ENCODE measurements around the gene ZMYM2.

The ZMYM2 gene

DNA sequence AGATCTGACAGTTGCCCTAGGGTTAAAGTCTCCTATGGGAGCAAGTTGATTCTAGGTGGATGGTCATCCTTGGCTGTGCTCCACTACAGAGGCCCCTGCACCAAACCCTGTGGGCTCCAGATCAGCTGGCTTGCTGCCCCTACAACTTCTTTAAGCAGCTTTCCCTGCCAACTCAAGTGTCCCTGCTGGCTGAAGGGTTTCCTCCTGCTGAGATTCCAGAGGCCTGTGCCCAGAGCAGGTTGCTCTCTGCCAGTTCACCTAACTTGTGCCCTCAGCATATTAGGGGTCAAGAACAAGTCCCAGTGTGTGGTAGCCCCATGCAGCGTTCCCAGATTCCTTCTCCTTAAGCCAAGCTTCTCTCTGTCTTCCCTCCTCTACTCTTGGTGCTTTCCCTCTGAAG lies 85.6 kb downstream of the ZMYM2 start:
- DNase-seq (ENCODE audit: low read depth in 2 of 2, low spot score in 1 of 2): no peak

DNA sequence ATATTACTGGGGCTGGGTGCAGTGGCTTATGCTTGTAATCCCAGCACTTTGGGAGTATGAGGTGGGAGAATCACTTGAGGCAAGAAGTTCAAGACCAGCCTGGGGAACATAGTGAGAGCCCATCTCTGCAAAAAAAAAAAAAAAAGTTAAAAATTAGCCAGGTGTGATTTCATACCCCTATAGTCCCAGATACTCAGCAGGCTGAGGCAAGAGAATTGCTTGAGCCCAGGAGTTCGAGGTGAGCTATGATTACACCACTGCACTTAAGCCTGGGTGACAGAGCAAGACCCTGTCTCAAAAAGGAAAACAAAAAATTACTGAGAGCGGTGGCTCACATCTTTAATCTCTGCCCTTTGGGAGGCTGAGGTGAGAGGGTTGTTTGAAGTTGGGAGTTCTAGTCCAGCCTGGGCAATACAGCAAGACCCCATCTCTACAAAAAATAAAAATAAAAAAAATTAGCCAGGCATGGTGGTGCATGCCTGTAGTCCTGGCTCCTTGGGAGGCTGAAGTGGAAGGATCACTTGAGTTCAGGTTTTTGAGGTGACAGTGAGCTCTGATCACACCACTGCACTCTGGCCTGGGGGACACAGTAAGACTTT lies 87.5 kb downstream of the ZMYM2 start:
- no peak for DNase-seq (ENCODE audit: low read depth in 2 of 2, low spot score in 1 of 2)

DNA sequence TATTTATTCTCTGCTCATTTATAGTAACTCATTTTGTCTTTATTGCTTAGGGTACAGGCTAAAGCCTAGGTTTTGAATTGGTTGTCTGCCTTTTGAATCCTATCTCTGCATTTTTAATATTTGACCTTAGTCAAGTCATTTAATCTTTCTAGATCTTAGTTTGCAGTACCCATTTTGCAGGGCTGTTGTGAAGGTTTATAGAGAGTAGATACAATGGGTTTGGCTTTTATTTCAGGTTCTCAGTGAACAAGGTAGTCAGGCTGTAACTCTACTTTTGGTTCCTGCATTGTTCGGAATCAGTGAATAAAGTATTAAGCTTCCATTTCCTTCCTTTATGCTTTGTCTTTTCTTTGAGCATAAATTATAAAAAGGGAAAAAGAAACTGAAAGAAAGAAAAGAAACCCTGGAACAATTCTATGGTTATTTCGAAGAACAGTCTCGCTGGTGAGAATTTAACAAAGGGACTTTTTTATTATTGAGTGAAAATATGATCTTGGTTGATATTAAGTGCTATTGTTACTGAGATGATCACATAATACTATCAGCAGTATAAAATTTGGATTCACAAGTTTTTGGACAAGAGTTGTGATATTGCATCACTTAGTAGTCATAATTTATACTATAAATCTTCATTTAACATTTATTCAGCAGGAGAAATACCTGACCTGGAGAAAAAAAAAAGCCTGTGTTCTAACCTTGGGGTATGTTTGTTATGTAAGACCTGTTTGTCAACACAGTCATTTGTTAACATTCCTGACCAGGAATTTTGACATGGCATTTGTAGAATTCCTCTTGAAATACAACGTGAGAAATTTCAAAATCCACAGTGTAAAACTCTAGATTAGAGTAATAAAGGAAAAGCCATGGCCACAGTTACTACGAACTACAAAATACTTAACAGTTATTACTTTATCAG lies 91.3 kb downstream of the ZMYM2 start:
- DNase-seq (ENCODE audit: low read depth in 2 of 2, low spot score in 1 of 2): no peak

DNA sequence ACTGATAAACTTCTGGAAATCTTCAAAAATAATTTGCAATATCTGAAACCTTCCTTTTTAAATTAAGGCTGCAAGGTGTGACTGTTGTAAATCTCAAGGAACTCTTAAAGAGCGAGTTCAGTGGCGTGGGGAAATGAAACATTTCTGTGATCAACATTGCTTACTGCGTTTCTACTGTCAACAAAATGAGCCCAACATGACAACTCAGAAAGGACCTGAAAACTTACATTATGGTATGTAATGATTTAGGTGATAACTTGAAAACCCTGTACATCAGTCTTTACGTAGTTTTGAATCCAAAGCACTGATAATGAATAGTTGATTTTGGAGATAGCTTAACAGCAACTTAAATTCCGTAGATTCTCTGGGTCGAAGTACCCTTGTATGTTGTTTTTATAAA lies 92.8 kb downstream of the ZMYM2 start:
- DNase-seq (ENCODE audit: low read depth in 2 of 2, low spot score in 1 of 2): no peak

DNA sequence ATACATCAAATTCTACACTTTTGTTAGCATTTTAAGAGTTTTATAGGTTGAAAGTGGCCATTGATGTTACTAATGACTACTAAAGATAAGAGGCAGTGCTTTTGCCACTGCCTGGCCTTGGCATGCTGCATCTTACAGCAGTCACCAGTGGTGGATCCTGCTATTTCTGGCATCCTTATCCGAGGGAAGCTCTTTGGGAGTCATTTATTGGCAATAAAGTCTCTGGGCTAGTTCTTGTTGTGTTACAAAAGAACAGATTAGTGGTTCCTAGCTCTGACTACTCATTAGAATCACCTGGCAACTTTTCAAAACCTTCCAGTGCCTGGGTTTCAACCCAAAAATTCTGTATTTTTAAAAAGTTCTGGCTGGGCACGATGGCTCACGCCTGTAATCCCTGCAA lies 94.5 kb downstream of the ZMYM2 start:
- DNase-seq (ENCODE audit: low read depth in 2 of 2, low spot score in 1 of 2): no peak

DNA sequence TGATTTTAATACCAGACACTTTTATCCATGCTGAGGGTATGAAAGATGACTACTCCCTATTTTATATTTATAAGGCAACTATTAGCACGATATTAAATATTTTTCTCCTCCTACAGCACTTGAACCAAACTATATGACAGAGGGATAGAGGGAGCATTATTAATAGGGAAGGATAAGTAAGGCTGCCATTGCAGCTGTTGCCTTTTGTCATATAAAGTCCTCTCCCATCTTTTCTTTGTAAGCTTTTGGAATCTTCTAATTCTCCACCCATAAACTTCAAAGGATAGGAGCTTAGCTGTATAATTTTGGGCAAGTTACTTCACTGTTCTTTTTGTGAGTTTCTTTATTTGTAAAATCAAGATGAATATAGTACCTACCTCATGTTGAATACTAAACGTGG lies 95.4 kb downstream of the ZMYM2 start:
- no peak for DNase-seq (ENCODE audit: low read depth in 2 of 2, low spot score in 1 of 2)

DNA sequence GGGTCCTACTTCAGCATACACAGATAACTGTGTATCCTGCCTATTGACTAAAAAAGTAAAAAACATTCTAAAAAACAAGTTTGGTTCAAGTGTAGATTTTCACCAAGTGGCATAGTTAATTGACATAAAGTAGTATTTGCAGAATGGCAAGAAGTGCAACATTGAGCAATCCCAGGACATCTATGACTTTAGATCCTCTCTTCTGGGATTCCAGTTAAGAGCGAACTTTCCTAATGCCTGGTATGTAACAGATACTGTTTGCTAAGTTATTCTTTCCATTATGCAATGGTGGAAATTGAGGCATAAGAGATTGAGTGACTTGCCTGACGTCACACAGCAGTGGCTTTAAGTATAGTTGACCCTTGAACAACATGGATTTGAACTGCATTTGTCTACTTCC lies 96.1 kb downstream of the ZMYM2 start:
- no peak for DNase-seq (ENCODE audit: low read depth in 2 of 2, low spot score in 1 of 2)

DNA sequence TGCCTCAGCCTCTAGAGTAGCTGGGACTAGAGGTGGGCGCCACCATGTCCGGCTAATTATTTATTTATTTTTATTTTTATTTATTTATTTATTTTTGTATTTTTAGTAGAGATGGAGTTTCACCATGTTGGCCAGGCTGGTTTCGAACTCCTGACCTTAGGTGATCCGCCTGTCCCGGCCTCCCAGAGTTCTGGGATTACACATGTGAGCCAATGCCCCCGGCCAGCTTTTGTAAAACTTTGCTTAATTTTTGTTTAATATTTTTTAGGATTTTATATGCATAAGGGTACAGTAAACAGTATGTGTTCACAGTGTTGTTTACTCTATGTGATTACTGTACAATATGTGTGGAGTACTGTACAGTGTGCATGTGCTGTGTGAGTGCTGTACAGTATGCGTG lies 98.7 kb downstream of the ZMYM2 start:
- no peak for DNase-seq (ENCODE audit: low read depth in 2 of 2, low spot score in 1 of 2)

DNA sequence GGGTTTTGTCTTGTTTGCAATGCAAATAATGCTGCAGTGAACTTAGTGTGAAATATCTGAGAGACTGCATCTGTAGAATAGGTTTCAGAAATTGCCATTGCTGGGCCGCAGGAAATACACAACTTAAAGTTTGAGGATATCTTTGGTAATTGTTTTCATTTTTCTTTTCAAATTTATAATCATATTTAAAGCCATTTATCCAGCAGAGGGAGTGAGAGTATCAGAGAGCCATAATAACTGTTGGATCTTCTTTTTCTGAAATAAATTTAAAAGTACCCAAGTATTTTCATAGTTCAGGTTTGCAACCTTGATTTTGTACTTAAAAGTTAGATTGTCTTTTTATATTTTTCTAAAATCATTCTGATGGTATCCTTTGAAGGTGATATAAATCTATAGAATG lies 99.4 kb downstream of the ZMYM2 start:
- DNase-seq (ENCODE audit: low read depth in 2 of 2, low spot score in 1 of 2): no peak

DNA sequence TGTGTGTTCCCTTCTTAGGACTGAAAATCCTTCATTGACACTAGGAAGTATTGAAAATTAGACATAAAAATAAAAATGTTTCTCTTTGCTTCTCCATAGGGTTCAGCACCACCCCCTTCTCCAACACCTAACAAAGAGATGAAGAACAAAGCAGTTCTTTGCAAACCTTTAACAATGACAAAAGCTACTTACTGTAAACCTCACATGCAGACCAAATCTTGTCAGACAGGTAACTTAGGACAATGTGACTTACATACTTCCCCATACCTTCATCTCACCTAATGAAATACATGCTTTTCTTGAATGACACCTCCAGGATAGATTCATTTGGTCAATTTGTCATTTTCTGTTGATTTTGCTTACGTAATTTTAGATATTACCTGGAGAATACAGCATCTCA lies 99.9 kb downstream of the ZMYM2 start:
- DNase-seq (ENCODE audit: low read depth in 2 of 2, low spot score in 1 of 2): no peak

DNA sequence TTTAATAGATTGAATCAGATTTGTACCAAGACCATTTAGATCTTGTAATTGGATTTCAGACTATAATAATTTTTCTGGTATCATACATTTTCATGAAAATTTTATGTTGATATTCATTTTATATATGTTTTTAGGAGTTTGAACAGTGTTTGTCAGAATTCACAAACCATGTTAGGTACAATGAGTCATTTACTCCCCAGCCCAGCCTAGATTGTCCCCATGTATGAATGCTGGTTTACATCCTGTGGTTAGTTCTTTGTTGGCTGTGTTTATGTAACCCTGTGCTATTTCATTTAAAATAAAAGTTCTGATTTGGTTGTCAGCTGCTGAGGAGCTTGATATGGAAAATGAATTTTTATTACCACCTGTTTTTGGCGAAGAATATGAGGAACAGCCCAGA lies 105.6 kb downstream of the ZMYM2 start:
- DNase-seq (ENCODE audit: low read depth in 2 of 2, low spot score in 1 of 2): no peak

DNA sequence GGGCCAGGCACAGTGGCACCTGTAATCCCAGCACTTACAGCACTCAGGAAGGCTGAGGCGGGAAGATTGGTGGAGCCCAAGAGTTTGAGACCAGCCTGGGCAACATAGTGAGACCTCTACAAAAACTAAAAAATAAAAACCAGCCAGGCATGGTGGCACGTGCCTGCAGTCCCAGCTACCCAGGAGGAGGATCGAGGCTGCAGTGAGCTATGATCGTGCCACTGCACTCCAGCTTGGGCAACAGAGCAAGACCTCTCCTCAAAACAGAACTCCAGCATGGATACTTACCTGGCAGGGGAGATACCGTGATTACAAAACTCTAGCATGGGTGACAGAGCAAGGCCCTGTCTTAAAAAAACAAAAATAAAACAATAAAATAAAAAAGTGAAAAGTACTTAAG lies 107.0 kb downstream of the ZMYM2 start:
- DNase-seq (ENCODE audit: low read depth in 2 of 2, low spot score in 1 of 2): no peak

DNA sequence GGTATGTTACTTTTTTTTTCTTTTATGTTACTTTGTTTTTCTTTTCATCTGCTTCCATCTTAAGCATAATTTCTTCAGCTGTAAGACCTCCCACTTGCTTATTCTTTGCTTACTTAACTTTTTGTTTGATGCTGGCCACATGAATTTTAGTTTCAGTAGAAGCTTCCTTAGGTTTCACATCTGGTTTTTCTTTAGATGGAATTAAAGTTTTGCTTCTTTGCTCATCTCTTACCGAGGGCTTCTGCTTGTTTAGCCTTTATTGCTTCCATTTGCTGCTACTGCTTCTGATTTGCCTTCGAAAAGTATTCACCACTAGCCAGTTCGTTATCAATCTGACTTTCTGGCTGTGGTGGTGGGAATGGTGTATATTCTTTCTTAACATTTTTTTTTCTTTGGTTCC lies 111.4 kb downstream of the ZMYM2 start:
- DNase-seq (ENCODE audit: low read depth in 2 of 2, low spot score in 1 of 2): no peak

DNA sequence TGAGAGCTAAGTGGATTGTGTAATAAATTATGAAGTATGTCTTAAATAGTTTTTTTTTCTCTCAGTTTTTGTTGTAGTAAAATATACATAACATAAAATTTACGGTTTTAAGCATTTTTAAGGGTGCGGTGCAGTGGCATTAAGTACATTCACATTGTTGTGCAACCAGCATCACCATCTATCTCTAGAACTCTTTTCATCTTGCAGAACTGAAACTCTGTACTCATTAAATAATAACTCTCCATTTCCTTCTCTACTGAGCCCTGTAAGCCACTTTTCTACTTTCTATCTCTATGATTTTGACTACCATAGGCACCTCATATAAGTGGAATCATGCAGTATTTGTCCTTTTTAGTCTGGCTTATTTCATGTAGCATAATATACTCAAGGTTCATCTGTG lies 115.2 kb downstream of the ZMYM2 start:
- no peak for DNase-seq (ENCODE audit: low read depth in 2 of 2, low spot score in 1 of 2)

DNA sequence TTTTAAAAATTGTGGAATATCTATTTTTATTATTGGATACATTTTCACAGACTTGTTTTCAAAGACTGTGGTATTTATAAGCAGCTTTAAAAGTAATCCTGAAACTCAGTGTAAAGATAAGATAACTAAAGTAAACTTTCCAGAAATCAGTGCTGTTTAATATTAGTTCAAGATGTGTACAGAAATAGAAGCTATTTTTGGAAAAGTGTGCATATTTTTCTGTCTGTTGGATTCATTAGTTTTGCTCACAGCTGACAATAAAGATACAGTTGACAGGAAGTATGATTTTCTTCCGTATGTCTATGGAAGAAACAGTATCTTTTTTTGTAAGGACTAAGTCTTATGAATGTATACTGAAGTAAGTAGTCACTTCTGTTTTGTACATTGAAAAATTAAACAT lies 116.4 kb downstream of the ZMYM2 start:
- no peak for DNase-seq (ENCODE audit: low read depth in 2 of 2, low spot score in 1 of 2)

DNA sequence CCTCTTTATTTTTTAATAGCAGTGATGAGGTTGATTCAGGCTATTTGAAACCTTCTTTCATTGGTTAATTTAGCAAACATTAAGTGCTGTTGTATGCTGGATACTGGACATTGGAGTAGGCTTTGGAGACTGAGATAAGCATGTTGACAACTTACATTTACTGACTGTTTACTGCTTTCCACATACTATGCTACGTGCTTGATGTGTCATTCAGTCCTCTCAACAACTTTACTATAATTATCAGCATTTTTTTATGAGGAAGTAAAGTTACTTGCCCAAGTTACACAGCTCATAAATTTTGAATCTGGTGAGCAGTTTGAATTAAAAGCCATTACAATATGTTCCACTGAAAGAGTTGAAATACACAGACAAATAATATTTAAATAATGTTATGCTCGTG lies 118.6 kb downstream of the ZMYM2 start:
- DNase-seq (ENCODE audit: low read depth in 2 of 2, low spot score in 1 of 2): no peak

DNA sequence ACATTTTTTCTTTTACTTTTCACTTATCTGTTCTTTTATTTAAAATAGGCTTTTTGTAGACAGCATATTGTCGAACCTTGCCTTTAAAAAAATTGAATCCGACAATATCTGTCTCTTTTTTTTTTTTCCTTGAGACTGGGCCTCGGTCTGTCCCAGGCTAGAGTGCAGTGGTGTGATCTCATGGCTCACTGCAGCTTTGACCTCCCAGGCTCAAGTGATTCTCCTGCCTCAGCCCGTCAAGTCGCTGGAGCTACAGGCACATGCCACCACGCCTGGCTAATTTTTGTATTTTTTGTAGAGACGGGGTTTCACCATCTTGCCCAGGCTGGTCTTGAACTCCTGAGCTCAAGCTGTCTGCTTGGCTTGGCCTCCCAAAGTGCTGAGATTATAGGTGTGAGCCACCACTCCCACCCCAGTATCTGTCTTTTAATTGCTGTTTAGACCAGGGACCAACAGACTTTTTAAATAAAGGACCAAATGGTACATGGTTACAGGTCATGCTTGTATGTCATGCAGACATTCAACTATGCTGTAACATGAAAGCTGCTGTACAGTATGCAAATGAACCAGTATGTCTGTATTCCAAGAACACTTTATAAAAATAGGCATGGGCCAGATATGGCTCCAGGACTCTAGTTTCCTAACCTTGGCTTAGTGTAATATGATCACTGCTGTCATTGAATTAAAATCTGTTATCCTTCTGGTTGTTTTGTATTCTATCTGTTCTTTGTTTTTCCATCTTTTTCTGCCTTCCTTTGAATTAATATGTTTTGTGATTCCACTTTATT lies 122.0 kb downstream of the ZMYM2 start:
- DNase-seq (ENCODE audit: low read depth in 2 of 2, low spot score in 1 of 2): no peak

DNA sequence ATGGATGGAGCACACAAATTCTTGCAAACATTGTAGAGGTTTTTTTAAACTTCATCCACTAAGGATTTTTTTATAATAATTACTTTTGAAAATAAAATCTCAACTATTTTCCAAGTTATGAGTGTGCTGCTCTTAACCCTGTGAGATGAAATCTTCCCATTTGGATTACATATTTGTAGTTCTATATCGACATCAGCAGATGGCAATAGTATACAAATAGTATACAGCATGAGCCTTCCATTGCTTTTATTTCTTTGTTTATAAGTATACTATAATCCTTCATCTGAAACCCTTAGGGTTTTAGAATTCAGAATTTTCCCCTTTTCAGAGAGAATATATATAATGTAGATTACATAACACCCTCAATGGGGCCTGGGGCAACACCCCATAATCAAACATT lies 131.8 kb downstream of the ZMYM2 start:
- DNase-seq (ENCODE audit: low read depth in 2 of 2, low spot score in 1 of 2): no peak

DNA sequence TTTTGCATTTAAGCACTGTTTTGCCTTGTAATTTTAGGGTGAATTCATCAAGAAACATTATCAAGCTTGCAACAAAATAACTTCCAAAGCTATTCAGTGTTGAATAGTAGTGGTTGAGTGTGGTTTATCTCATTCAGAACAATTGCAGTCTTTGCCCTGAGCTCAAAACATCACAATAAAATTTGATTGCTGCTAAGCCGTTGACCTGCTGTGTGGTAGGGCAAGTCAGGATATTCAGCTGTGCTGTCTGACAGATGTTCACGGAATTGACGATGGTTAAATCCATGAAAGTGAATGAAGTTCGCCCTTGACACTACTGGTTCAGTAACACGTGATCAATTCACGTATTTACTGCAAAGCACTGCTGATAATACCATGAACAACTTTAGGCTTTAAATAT lies 135.4 kb downstream of the ZMYM2 start:
- DNase-seq (ENCODE audit: low read depth in 2 of 2, low spot score in 1 of 2): no peak

DNA sequence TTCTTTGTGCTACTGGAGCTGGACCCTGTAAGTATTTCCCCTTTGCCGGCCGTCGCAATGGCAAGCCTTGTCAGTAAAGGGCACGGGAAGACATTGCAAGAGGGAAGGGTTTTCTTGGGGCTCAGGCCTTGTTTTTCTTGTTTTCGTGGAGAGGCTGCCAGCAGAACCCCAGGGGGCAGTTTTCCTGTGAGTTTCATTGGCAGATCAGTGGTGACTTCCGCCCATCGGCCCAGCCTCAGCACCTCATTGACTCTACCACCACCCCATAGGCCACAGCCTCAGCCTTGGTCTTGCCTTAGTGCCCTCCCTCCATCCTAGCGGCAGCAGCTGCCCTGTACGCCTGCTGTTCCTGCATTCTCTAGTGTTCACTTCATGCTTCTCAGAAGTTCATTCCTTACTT lies 140.8 kb downstream of the ZMYM2 start:
- DNase-seq (ENCODE audit: low read depth in 2 of 2, low spot score in 1 of 2): no peak

DNA sequence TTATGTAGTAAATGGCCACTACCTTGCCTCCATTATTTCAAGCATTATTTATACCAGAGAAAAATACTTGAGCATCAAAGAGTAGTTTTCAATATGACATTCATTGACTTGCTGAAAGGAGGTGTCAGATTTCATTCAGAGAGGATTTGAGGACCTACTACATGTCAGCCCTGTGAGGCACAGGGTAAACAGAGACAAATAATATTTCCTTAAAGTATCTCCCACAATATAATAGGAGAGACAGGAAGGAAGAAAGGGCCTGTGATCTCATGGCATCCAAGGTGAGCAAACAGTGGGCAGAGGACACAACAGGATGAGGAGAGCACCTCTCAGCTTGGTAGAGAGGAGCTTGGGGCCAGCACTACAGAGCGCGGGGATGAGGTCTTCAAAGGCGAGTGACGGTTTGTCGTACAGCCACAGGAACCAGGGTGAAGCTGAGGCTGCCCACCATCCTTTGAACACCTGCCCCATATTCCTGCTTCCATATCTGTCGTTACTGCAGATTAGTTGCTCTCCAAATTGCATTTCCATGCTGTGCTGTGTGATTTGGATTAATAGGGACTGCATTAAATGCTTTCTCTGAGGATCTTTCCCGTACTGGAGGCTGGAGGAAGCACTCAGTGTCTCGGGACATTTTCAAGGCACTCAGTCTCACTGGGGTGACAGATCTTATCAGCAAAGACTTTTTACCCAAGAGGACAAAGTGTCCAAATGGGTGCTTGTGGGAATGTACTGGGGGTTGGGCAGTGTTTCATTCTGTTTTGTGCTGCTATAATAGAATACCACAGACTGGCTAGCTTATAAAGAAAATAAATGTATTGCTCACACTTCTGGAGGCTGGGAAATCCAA lies 143.2 kb downstream of the ZMYM2 start:
- no peak for DNase-seq (ENCODE audit: low read depth in 2 of 2, low spot score in 1 of 2)

Data from stimulated activated CD8-positive, alpha-beta memory T cell treated with anti-CD3 and anti-CD28 coated beads, Interleukin-4, amount 100 ng/mL, for 4 hours (primary cell).